Esophagus muscularis mucosa (tissue), 4 donors: Measurements from ENCODE around the gene RASGRF2.

Experiments
- EP300 ChIP-seq: sonication (generic); formaldehyde crosslinking; IDR thresholded peaks from one replicate; pipeline ENCODE4 v1.6.1; 2017; ENCODE audit warnings: antibody characterized with exemption
- POLR2AphosphoS5 ChIP-seq, 2 donors: sonication (generic); formaldehyde crosslinking; IDR thresholded peaks; one replicate each; pipeline ENCODE4 v1.6.1; 2017; ENCODE audit warnings: antibody characterized with exemption in 2 of 2
- TF ChIP-seq, protein P1 (sequence below), 3 experiments: fragments of 200-600 bp in 2 of 3; fragments of 450-650 bp in 1 of 3; sonication (generic) in 2 of 3; IDR thresholded peaks; one replicate each; pipeline ENCODE4 v1.5.1; 2017 to 2019; ENCODE audit warnings: antibody characterized with exemption in 3 of 3, mild to moderate bottlenecking in 2 of 3, moderate library complexity in 1 of 3

DNA sequence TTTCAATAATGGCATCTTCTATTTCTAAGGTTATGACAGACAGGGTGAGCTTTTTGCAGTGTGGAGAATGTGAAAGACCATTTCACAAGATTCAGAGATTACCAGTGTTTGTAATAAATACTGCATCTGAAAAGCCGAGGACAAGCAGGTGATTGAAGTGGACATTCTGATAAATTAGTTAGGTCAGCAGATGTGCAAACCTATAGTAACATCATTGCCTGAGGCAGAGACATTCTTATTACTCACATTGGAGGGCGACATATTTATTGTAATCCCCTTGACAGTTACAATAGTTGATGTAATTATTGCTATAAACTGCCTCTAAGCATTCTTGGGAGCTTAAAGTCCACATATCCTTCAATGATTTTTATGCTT is 3.3 kb downstream of the RASGRF2 start:
- no peak for TF ChIP-seq EP300
- TF ChIP-seq, protein P1, sequence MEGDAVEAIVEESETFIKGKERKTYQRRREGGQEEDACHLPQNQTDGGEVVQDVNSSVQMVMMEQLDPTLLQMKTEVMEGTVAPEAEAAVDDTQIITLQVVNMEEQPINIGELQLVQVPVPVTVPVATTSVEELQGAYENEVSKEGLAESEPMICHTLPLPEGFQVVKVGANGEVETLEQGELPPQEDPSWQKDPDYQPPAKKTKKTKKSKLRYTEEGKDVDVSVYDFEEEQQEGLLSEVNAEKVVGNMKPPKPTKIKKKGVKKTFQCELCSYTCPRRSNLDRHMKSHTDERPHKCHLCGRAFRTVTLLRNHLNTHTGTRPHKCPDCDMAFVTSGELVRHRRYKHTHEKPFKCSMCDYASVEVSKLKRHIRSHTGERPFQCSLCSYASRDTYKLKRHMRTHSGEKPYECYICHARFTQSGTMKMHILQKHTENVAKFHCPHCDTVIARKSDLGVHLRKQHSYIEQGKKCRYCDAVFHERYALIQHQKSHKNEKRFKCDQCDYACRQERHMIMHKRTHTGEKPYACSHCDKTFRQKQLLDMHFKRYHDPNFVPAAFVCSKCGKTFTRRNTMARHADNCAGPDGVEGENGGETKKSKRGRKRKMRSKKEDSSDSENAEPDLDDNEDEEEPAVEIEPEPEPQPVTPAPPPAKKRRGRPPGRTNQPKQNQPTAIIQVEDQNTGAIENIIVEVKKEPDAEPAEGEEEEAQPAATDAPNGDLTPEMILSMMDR (IDR thresholded peaks at IDR 0.05) = no peak
- TF ChIP-seq POLR2AphosphoS5 (IDR thresholded peaks at IDR 0.05) = no peak
